Small intestine (tissue), 7 donors: ENCODE results near the gene KLHL20. TPM values are rescaled to one million over a fixed set of nuclear protein-coding genes. Genes with fewer than 3 reads are reported as not detected.

Source experiments
- DNase-seq, 2 donors: peaks; one replicate each; pipeline versions ENCODE4 v3.0.0 to v3.0.0-alpha.2; 2013
- FAIRE-seq: peaks from 2 replicates; lab custom pipeline; 2012; peaks lifted over from hg19 to GRCh38; lab: Jason Lieb, UNC
- H3K27ac ChIP-seq, 3 donors: one replicate each; pipeline ENCODE4 v1.5.1; 2013; ENCODE audit warnings: low read length in 2 of 3, mild to moderate bottlenecking in 2 of 3, control low read depth in 1 of 3, inconsistent platforms in 1 of 3, low read depth in 1 of 3, moderate library complexity in 1 of 3
- H3K27me3 ChIP-seq, 3 donors: one replicate each; pipeline ENCODE4 v1.6.1; 2013; ENCODE audit warnings: low read length in 3 of 3, inconsistent platforms in 1 of 3; ENCODE audit not compliant: control insufficient read depth in 3 of 3, insufficient read depth in 3 of 3
- H3K36me3 ChIP-seq, 3 donors: one replicate each; pipeline ENCODE4 v1.6.1; 2013; ENCODE audit warnings: low read length in 3 of 3, inconsistent platforms in 1 of 3, low read depth in 1 of 3, mild to moderate bottlenecking in 1 of 3, moderate library complexity in 1 of 3; ENCODE audit not compliant: control insufficient read depth in 3 of 3, insufficient read depth in 2 of 3
- H3K4me1 ChIP-seq, 3 donors: one replicate each; pipeline ENCODE4 v1.6.1; 2013; ENCODE audit warnings: low read length in 2 of 3, inconsistent platforms in 1 of 3, low read depth in 1 of 3, mild to moderate bottlenecking in 1 of 3, moderate library complexity in 1 of 3; ENCODE audit not compliant: control insufficient read depth in 3 of 3, insufficient read depth in 2 of 3
- H3K4me3 ChIP-seq, 3 donors: one replicate each; pipeline ENCODE4 v1.5.1; 2013; ENCODE audit warnings: low read length in 3 of 3, control low read depth in 1 of 3, inconsistent platforms in 1 of 3, low read depth in 1 of 3, mild to moderate bottlenecking in 1 of 3, moderate library complexity in 1 of 3
- H3K9me3 ChIP-seq, 2 donors: one replicate each; pipeline ENCODE4 v1.6.1; 2013; ENCODE audit warnings: low read depth in 1 of 2, low read length in 1 of 2; ENCODE audit not compliant: control insufficient read depth in 2 of 2, insufficient read depth in 1 of 2
- WGBS, 3 donors: extraction: QIAGEN DNeasy Blood & Tissue Kit; methylation state at CpG; one replicate each; pipeline ENCODE4 v1.1.7; 2013; 5-methylcytosine and 5-hydroxymethylcytosine counted together
- polyA plus RNA-seq, 4 donors: library from polyadenylated mRNA; stranded (reverse) in 3 of 4; unstranded in 1 of 4; fragments of 200-250 nt in 3 of 4; fragments of 120-200 nt in 1 of 4; gene quantifications; one replicate each; pipeline versions ENCODE4 v1.2.1 to v1.2.3, GENCODE V29; 2013
- donor health status: healthy with polysubstance abuse.
- donor health status: control.
- donor health status: control.
- donor health status: Bipolar disorder and iron deficiency.
- donor health status: healthy.

The KLHL20 gene
- polyA plus RNA-seq, 4 donors = 6.9 to 14.3 (median 8.6) TPM

GRCh38 chr1:173824315-173825081 is 109.7 kb downstream of the KLHL20 start, which contains the start of the genes CENPL and DARS2:
CENPL (minus strand) TSS chr1:173824883; CDS start chr1:173811299, 13,584 bp downstream.
DARS2 (plus strand) TSS chr1:173824673; CDS start chr1:173825230, 557 bp downstream.
- no peaks in the 10 kb centered on the region for H3K27me3 ChIP-seq
- peak; percentile 98 for DNase-seq
- peaks cover 0 to 5% (median 0%) of the 10 kb centered on the region in 3 donors for H3K36me3 ChIP-seq
- H3K27ac ChIP-seq = peak within 1 kb of the TSS; percentile 74 to 95 (median 94)
- H3K4me3 ChIP-seq = peak within 1 kb of the TSS; percentile 56 to 76 (median 66)
- 0% methylated on average over 52 to 55 of the region's 55 CpGs for WGBS, 3 donors
- no peaks in the 10 kb centered on the region for H3K9me3 ChIP-seq
- no peak for FAIRE-seq
- H3K4me1 ChIP-seq = peaks cover 0 to 5% (median 0%) of the 10 kb centered on the region in 3 donors

- peaks cover 2 to 10% (median 4%) of the 10 kb centered on the region in 3 donors for H3K36me3 ChIP-seq
- FAIRE-seq = no peak
- no peak overlapping the region for H3K27ac ChIP-seq
- H3K4me1 ChIP-seq = peaks cover 0 to 5% (median 0%) of the 10 kb centered on the region in 3 donors
- 84 to 94% (median 91%) methylated on average over 2 of the region's 2 CpGs for WGBS, 3 donors
- no peak for DNase-seq
- H3K9me3 ChIP-seq = no peaks in the 10 kb centered on the region
- no peaks in the 10 kb centered on the region for H3K27me3 ChIP-seq
- no peak overlapping the region for H3K4me3 ChIP-seq
Observed at GRCh38 chr1:173827611-173828010, 112.8 kb downstream of the KLHL20 start.

GRCh38 chr1:173832748-173833147 is 118.0 kb downstream of the KLHL20 start:
- FAIRE-seq = no peak
- Histone ChIP-seq H3K4me3 (no peak overlapping the region), H3K36me3 (peaks cover 3 to 29% (median 7%) of the 10 kb centered on the region in 3 donors), H3K27ac (no peak overlapping the region), H3K4me1 (no peaks in the 10 kb centered on the region), H3K27me3 (no peaks in the 10 kb centered on the region), H3K9me3 (no peaks in the 10 kb centered on the region)
- WGBS, 3 donors = 94 to 100% (median 98%) methylated on average over 1 of the region's 1 CpG
- DNase-seq = no peak

Other genes starting within 250 kb of the KLHL20 start
- gene PRDX6, start 237.6 kb upstream of the KLHL20 start, polyA plus RNA-seq = 100 to 1,000 TPM; 125 to 233 (median 200) TPM
- gene SLC9C2, start 111.9 kb upstream of the KLHL20 start, polyA plus RNA-seq = under 1 TPM in 1 of 4 donors, not detected in 3; 0.06 TPM
- not detected for gene TEX50, start 79.6 kb upstream of the KLHL20 start, polyA plus RNA-seq
- gene ANKRD45, start 45.1 kb upstream of the KLHL20 start, polyA plus RNA-seq = under 1 TPM in 2 of 4 donors, not detected in 2; 0.13 to 0.24 TPM
- 10 to 100 TPM in 2 of 4 donors, 1 to 10 TPM in 2; 5.1 to 22.3 (median 13.0) TPM for gene DARS2, start 109.7 kb downstream of the KLHL20 start, polyA plus RNA-seq
- gene CENPL, start 109.9 kb downstream of the KLHL20 start, polyA plus RNA-seq = 1 to 10 TPM; 1.1 to 6.9 (median 4.0) TPM
- gene GAS5, start 153.0 kb downstream of the KLHL20 start, polyA plus RNA-seq = 100 to 1,000 TPM; 375 to 686 (median 587) TPM
- 1 to 10 TPM in 2 of 4 donors, under 1 TPM in 2; 0.22 to 3.9 (median 0.69) TPM for gene ZBTB37, start 153.4 kb downstream of the KLHL20 start, polyA plus RNA-seq
- gene SERPINC1, start 202.3 kb downstream of the KLHL20 start, polyA plus RNA-seq = 1 to 10 TPM in 1 of 4 donors, under 1 TPM in 2, not detected in 1; 0.19 to 1.0 (median 0.89) TPM